HG02642 (cell line): ENCODE results near the gene PMEPA1.

ENCODE experiments used
- ATAC-seq: cut with Tn5 transposase; IDR thresholded peaks from one replicate; pipeline ENCODE4 v1.9.1; 2021; ENCODE audit warnings: mild to moderate bottlenecking; ENCODE audit not compliant: unreplicated experiment, poor library complexity

The PMEPA1 gene

GRCh38 chr20:57696401-57696961, 13.3 kb downstream of the PMEPA1 start:
- ATAC-seq = no peak

- ATAC-seq = no peak
Observed at GRCh38 chr20:57695940-57696339, 13.9 kb downstream of the PMEPA1 start.

GRCh38 chr20:57695012-57695411, 14.8 kb downstream of the PMEPA1 start:
- ATAC-seq = no peak

- no peak for ATAC-seq
Observed at GRCh38 chr20:57694481-57694880, 15.3 kb downstream of the PMEPA1 start.

- no peak for ATAC-seq
Observed at GRCh38 chr20:57693670-57694329, 16.0 kb downstream of the PMEPA1 start.

GRCh38 chr20:57693002-57693582, 16.7 kb downstream of the PMEPA1 start:
- no peak for ATAC-seq

GRCh38 chr20:57692393-57692792, 17.4 kb downstream of the PMEPA1 start:
- no peak for ATAC-seq

GRCh38 chr20:57691699-57692098, 18.1 kb downstream of the PMEPA1 start:
- ATAC-seq = no peak

GRCh38 chr20:57690525-57690924, 19.3 kb downstream of the PMEPA1 start:
- ATAC-seq = no peak

GRCh38 chr20:57689745-57690481, 19.9 kb downstream of the PMEPA1 start:
- no peak for ATAC-seq

- no peak for ATAC-seq
Observed at GRCh38 chr20:57688864-57689263, 21.0 kb downstream of the PMEPA1 start.

- no peak for ATAC-seq
Observed at GRCh38 chr20:57688295-57688694, 21.5 kb downstream of the PMEPA1 start.

GRCh38 chr20:57686931-57687652, 22.7 kb downstream of the PMEPA1 start:
- ATAC-seq = no peak

GRCh38 chr20:57685146-57685758, 24.6 kb downstream of the PMEPA1 start:
- ATAC-seq = no peak

GRCh38 chr20:57684808-57685140, 25.0 kb downstream of the PMEPA1 start:
- ATAC-seq = no peak

- ATAC-seq = no peak
Observed at GRCh38 chr20:57683881-57684807, 25.7 kb downstream of the PMEPA1 start.

- ATAC-seq = no peak
Observed at GRCh38 chr20:57683287-57683686, 26.5 kb downstream of the PMEPA1 start.

- ATAC-seq = peak; percentile 42
Observed at GRCh38 chr20:57682184-57683101, 27.4 kb downstream of the PMEPA1 start.
